Measurements from ENCODE around the gene NHSL1. TPM values are rescaled to one million over a fixed set of nuclear protein-coding genes. Genes with fewer than 3 reads are reported as not detected.

NHSL1 gene
- total and polyA plus RNA-seq, 9 of the 15 experiments (the other 6 are each of a cell fraction or from before 2014, with no cell fraction given): 0.09 to 0.20 TPM; not detected in 7

DNA sequence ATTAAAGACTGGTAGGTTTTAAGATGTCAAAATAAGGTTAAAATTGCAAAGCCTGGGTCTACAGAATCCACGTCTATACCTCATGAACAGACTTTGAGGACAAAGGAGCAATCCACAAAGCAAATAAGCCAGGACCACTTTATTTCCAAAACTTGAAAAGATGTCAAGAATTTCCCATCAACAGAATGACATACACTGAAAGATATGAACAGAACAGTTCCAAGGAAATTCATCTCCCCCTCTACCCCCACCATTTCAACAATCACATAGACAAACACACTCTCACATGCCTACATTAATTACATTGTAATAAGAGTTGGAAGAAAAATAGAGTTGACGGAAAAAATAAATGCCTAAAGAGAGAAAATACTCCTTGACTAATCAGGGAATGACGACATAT is 45.2 kb upstream of the NHSL1 start:
- BruUV-seq (replicated peaks): no TSS peak
- H3K9me3 ChIP-seq (replicated peaks; ENCODE audit: control insufficient read depth, insufficient read depth, low read depth, low read length): no peaks in the 10 kb centered on the region
- CTCF ChIA-PET (ENCODE audit: low intra/inter-chr PET ratio): no interaction called here
- POLR2A ChIA-PET: no interaction called here
- no peak for DNase-seq (ENCODE audit: extremely low read depth in 1 of 4, low spot score in 3 of 4)
- H3K27me3 ChIP-seq (ENCODE audit: control insufficient read depth in 2 of 2, insufficient read depth in 2 of 2, low read length in 2 of 2): peaks cover 26 to 38% of the 10 kb centered on the region in 2 experiments
- 2% methylated on average over 3 of the region's 3 CpGs for WGBS (ENCODE audit: insufficient coverage, low coverage, missing lambda C conversion rate)
- intact Hi-C loops (cut with micrococcal nuclease): no loop called here
- no peak overlapping the region for H3K9ac ChIP-seq (ENCODE audit: insufficient read depth in 1 of 2, low read depth in 2 of 2, low read length in 2 of 2)
- no peak for FAIRE-seq
- no peaks in the 10 kb centered on the region for H3K79me2 ChIP-seq (ENCODE audit: control insufficient read depth, insufficient read depth, low read length)
- H3K4me3 ChIP-seq: no peak overlapping the region
- H4K20me1 ChIP-seq (replicated peaks; ENCODE audit: control insufficient read depth, insufficient read depth, low read length): no peaks in the 10 kb centered on the region
- no peak for ATAC-seq
- no peak overlapping the region for H3K4me2 ChIP-seq (ENCODE audit: insufficient read depth, low read length)
- in situ Hi-C loops (cut with MboI): no loop called here
- H3K27ac ChIP-seq (ENCODE audit: extremely low read depth, low read depth, low read length): no peak overlapping the region
- TF ChIP-seq SNRNP70 (optimal IDR thresholded peaks at IDR 0.05; ENCODE audit: low read depth, low read length): no peak
- TF ChIP-seq, protein P1, sequence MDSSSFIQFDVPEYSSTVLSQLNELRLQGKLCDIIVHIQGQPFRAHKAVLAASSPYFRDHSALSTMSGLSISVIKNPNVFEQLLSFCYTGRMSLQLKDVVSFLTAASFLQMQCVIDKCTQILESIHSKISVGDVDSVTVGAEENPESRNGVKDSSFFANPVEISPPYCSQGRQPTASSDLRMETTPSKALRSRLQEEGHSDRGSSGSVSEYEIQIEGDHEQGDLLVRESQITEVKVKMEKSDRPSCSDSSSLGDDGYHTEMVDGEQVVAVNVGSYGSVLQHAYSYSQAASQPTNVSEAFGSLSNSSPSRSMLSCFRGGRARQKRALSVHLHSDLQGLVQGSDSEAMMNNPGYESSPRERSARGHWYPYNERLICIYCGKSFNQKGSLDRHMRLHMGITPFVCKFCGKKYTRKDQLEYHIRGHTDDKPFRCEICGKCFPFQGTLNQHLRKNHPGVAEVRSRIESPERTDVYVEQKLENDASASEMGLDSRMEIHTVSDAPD (CRISPR knock-in tag; IDR thresholded peaks at IDR 0.05): no peak
- TF ChIP-seq, protein P2, sequence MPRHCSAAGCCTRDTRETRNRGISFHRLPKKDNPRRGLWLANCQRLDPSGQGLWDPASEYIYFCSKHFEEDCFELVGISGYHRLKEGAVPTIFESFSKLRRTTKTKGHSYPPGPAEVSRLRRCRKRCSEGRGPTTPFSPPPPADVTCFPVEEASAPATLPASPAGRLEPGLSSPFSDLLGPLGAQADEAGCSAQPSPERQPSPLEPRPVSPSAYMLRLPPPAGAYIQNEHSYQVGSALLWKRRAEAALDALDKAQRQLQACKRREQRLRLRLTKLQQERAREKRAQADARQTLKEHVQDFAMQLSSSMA (CRISPR knock-in tag; IDR thresholded peaks at IDR 0.05): no peak
- TF ChIP-seq, protein P3, sequence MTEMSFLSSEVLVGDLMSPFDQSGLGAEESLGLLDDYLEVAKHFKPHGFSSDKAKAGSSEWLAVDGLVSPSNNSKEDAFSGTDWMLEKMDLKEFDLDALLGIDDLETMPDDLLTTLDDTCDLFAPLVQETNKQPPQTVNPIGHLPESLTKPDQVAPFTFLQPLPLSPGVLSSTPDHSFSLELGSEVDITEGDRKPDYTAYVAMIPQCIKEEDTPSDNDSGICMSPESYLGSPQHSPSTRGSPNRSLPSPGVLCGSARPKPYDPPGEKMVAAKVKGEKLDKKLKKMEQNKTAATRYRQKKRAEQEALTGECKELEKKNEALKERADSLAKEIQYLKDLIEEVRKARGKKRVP (CRISPR knock-in tag; IDR thresholded peaks at IDR 0.05): no peak
- TF ChIP-seq ZNF124 (CRISPR knock-in tag; IDR thresholded peaks at IDR 0.05): no peak
- no peak for TF ChIP-seq GATA2 (CRISPR knock-in tag; IDR thresholded peaks at IDR 0.05)
- no peak for TF ChIP-seq HIVEP1 (CRISPR knock-in tag; IDR thresholded peaks at IDR 0.05)
- no peak for TF ChIP-seq ELF1 (tag; IDR thresholded peaks at IDR 0.05)
- TF ChIP-seq NFRKB (IDR thresholded peaks at IDR 0.05; ENCODE audit: low read depth): no peak
- TF ChIP-seq NFIX (CRISPR knock-in tag; IDR thresholded peaks at IDR 0.05; ENCODE audit: low read depth): no peak
- TF ChIP-seq, protein P4, sequence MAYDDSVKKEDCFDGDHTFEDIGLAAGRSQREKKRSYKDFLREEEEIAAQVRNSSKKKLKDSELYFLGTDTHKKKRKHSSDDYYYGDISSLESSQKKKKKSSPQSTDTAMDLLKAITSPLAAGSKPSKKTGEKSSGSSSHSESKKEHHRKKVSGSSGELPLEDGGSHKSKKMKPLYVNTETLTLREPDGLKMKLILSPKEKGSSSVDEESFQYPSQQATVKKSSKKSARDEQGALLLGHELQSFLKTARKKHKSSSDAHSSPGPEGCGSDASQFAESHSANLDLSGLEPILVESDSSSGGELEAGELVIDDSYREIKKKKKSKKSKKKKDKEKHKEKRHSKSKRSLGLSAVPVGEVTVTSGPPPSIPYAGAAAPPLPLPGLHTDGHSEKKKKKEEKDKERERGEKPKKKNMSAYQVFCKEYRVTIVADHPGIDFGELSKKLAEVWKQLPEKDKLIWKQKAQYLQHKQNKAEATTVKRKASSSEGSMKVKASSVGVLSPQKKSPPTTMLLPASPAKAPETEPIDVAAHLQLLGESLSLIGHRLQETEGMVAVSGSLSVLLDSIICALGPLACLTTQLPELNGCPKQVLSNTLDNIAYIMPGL (CRISPR knock-in tag; IDR thresholded peaks at IDR 0.05): no peak
- no peaks in the 10 kb centered on the region for H3K4me1 ChIP-seq (replicated peaks in 1 of 2; ENCODE audit: control insufficient read depth in 2 of 2, insufficient read depth in 2 of 2, low read length in 2 of 2)
- H3K9me1 ChIP-seq (ENCODE audit: control insufficient read depth, insufficient read depth, low read length): no peaks in the 10 kb centered on the region
- no peaks in the 10 kb centered on the region for H3K36me3 ChIP-seq (ENCODE audit: control insufficient read depth, insufficient read depth, low read length)
- no peak overlapping the region for H2AFZ ChIP-seq (ENCODE audit: low read depth, low read length)

Data from K562 (cell line).